A673 (cell line): Measurements from ENCODE around the gene POU2F2. TPM values are rescaled to one million over a fixed set of nuclear protein-coding genes. Genes with fewer than 3 reads are reported as not detected.

Source experiments
- BruUV-seq: library from RNA; stranded (reverse); fragments of 400-500 nt; replicated peaks from 2 replicates; lab custom pipeline; 2021; lab: Mats Ljungman, UMichigan
- CTCF ChIA-PET: fragments of 300-600 bp; sonication (Branson Sonifier 250); formaldehyde crosslinking; loops from one replicate; lab custom pipeline; 2022; ENCODE audit warnings: antibody characterized with exemption; lab: Charles Lee
- POLR2A ChIA-PET: fragments of 300-600 bp; sonication (Branson Sonifier 250); formaldehyde crosslinking; loops from one replicate; lab custom pipeline; 2022; ENCODE audit warnings: antibody characterized with exemption; ENCODE audit not compliant: low non-redundant PET; lab: Charles Lee
- DNase-seq: peaks from one replicate; pipeline ENCODE4 v3.0.0-alpha.2; 2015; ENCODE audit warnings: low spot score
- H3K27ac ChIP-seq: fragments of 200-600 bp; sonication (generic); 2 replicates; pipeline ENCODE4 v1.5.1; 2016; ENCODE audit warnings: mixed run types, low read depth, mild to moderate bottlenecking, mixed read lengths, antibody characterized with exemption, low read length; ENCODE audit not compliant: poor library complexity, severe bottlenecking
- H3K27me3 ChIP-seq: fragments of 200-600 bp; sonication (generic); replicated peaks from 2 replicates; pipeline ENCODE4 v1.6.1; 2017; ENCODE audit warnings: mixed run types, low read depth, mild to moderate bottlenecking, mixed read lengths, antibody characterized with exemption, low read length; ENCODE audit not compliant: insufficient read depth, poor library complexity
- H3K36me3 ChIP-seq: fragments of 200-600 bp; sonication (generic); 2 replicates; pipeline ENCODE4 v1.6.1; 2016; ENCODE audit warnings: mixed run types, mild to moderate bottlenecking, mixed read lengths, antibody characterized with exemption, low read length; ENCODE audit not compliant: insufficient read depth, poor library complexity, severe bottlenecking
- H3K4me1 ChIP-seq: fragments of 200-600 bp; sonication (generic); 2 replicates; pipeline ENCODE4 v1.6.1; 2017; ENCODE audit warnings: mixed run types, mild to moderate bottlenecking, mixed read lengths, antibody characterized with exemption, low read length; ENCODE audit not compliant: insufficient read depth, poor library complexity, severe bottlenecking
- H3K4me3 ChIP-seq: fragments of 200-600 bp; sonication (generic); 2 replicates; pipeline ENCODE4 v1.5.1; 2016; ENCODE audit warnings: low read depth, mixed run types, mild to moderate bottlenecking, mixed read lengths, low read length; ENCODE audit not compliant: poor library complexity, severe bottlenecking
- H3K9me3 ChIP-seq: fragments of 200-600 bp; sonication (generic); 2 replicates; pipeline ENCODE4 v1.6.1; 2016; ENCODE audit warnings: mixed run types, low read depth, mild to moderate bottlenecking, mixed read lengths, antibody characterized with exemption, low read length; ENCODE audit not compliant: poor library complexity, severe bottlenecking
- EZH2 ChIP-seq: fragments of 200-600 bp; sonication (generic); IDR thresholded peaks from 2 replicates; pipeline ENCODE4 v1.6.1; 2017; ENCODE audit warnings: borderline replicate concordance, low read depth, mild to moderate bottlenecking, mixed read lengths, antibody characterized with exemption, low read length; ENCODE audit not compliant: poor library complexity, severe bottlenecking
- intact Hi-C: fragments of 100-400 bp; cut with micrococcal nuclease; formaldehyde crosslinking; loops from one replicate; pipeline ENCODE4 v1.10.0; 2022; ENCODE audit not compliant: unreplicated experiment
- total RNA-seq: library from RNA; stranded (reverse); gene quantifications from 2 replicates; pipeline ENCODE4 v1.2.3, GENCODE V29; 2021
- TF ChIP-seq, protein P1 (sequence below): fragments of 300-800, 200-600 bp; sonication (generic); conservative IDR thresholded peaks from 2 replicates; pipeline ENCODE4 v1.5.1; 2017; ENCODE audit warnings: low read depth, mild to moderate bottlenecking, antibody characterized with exemption, low read length, moderate library complexity, mixed read lengths

POU2F2 gene
- total RNA-seq, 1 experiment from 2014 or later = 2.5 TPM

- TF ChIP-seq EZH2 = no peak
- TF ChIP-seq, protein P1, sequence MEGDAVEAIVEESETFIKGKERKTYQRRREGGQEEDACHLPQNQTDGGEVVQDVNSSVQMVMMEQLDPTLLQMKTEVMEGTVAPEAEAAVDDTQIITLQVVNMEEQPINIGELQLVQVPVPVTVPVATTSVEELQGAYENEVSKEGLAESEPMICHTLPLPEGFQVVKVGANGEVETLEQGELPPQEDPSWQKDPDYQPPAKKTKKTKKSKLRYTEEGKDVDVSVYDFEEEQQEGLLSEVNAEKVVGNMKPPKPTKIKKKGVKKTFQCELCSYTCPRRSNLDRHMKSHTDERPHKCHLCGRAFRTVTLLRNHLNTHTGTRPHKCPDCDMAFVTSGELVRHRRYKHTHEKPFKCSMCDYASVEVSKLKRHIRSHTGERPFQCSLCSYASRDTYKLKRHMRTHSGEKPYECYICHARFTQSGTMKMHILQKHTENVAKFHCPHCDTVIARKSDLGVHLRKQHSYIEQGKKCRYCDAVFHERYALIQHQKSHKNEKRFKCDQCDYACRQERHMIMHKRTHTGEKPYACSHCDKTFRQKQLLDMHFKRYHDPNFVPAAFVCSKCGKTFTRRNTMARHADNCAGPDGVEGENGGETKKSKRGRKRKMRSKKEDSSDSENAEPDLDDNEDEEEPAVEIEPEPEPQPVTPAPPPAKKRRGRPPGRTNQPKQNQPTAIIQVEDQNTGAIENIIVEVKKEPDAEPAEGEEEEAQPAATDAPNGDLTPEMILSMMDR = no peak
- H3K27me3 ChIP-seq = peaks cover 51% of the 10 kb centered on the region
- no peak for DNase-seq
- H3K4me1 ChIP-seq = peaks cover 16% of the 10 kb centered on the region
- no peak overlapping the region for H3K4me3 ChIP-seq
- intact Hi-C loops = no loop called here
- H3K27ac ChIP-seq = no peak overlapping the region
- no TSS peak for BruUV-seq
- H3K36me3 ChIP-seq = no peaks in the 10 kb centered on the region
- H3K9me3 ChIP-seq = no peaks in the 10 kb centered on the region
- POLR2A ChIA-PET = no interaction called here
- CTCF ChIA-PET = no interaction called here
Observed at GRCh38 chr19:42174958-42175734, 42.9 kb upstream of the POU2F2 start.

DNA sequence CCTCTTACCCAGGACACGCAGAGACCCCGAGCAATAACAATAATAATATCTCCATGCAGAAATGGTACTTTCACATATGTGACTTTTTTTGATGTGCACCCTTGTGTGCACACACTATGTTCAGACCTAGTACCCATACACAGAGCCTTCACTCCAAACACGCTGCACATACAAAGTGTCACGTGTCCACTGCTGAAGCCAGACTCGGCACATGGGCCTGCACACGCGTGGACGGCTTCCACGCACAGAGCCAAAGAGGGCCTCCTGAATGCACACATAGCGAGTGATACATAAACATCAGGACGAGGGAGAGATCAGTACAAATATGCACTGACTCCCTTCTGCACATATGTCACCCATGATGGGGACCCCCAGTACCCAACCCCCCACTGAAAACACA is 41.9 kb upstream of the POU2F2 start:
- H3K9me3 ChIP-seq = no peaks in the 10 kb centered on the region
- H3K27me3 ChIP-seq = peaks cover 42% of the 10 kb centered on the region
- DNase-seq = no peak
- ChIA-PET POLR2A (no interaction called here), CTCF (no interaction called here)
- TF ChIP-seq, protein P1 = no peak
- TF ChIP-seq EZH2 = no peak
- H3K27ac ChIP-seq = no peak overlapping the region
- intact Hi-C loops = no loop called here
- no peaks in the 10 kb centered on the region for H3K36me3 ChIP-seq
- no TSS peak for BruUV-seq
- peaks cover 16% of the 10 kb centered on the region for H3K4me1 ChIP-seq
- H3K4me3 ChIP-seq = no peak overlapping the region

GRCh38 chr19:42173695-42174094 is 41.4 kb upstream of the POU2F2 start:
- ChIA-PET CTCF (no interaction called here), POLR2A (no interaction called here)
- Histone ChIP-seq H3K4me3 (no peak overlapping the region), H3K9me3 (no peaks in the 10 kb centered on the region), H3K4me1 (peaks cover 16% of the 10 kb centered on the region), H3K36me3 (no peaks in the 10 kb centered on the region), H3K27me3 (peaks cover 37% of the 10 kb centered on the region), H3K27ac (no peak overlapping the region)
- BruUV-seq = no TSS peak
- no peak for DNase-seq
- intact Hi-C loops = no loop called here
- no peak for TF ChIP-seq EZH2
- TF ChIP-seq, protein P1 = no peak
